Measurements from ENCODE around the gene PCBP1. TPM values are rescaled to one million over a fixed set of nuclear protein-coding genes. Genes with fewer than 3 reads are reported as not detected.

PCBP1 gene
- total and polyA plus RNA-seq, 10 donors, result 254 to 351 (median 286) TPM

DNA sequence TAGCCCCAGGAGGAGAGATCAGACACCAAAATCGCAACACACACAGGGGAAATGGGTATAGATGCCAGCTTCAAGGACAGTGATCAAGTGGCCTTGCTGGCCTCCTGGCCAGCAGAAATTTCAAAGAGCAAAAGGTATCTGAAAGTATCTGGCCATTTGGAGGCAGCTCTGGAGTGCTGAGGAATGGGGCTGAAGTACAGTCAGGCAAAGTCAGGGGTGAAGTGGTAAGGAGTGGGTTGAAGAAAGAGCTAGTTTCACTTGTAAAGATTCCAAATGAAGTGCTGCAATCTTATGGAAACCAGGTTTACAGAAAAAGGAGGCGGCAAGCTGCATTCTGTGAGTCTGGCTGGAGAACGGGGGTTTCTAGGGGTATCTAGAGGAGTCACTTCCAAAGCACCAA, 19.2 kb upstream of the PCBP1 start:
- Histone ChIP-seq H3K4me1 (peaks cover 0 to 53% (median 39%) of the 10 kb centered on the region in 6 donors), H3K36me3 (peaks cover 0 to 66% (median 22%) of the 10 kb centered on the region in 6 donors), H3K27ac (peak overlapping the region in 7 of 8 donors; percentile 71 to 88 (median 81)), H3K9me3 (no peaks in the 10 kb centered on the region), H3K27me3 (replicated peaks in 1 of 7) (no peaks in the 10 kb centered on the region), H3K4me3 (peak overlapping the region in 1 of 8 donors; percentile 15)
- no peak for DNase-seq
- intact Hi-C loops (cut with DNase I; ENCODE audit: low total_unique reads), result loop anchor here (10.0 kb wide), 1 partner anchor 143 kb away; no protein-coding TSS in a partner anchor
- TF ChIP-seq POLR2AphosphoS5 (IDR thresholded peaks at IDR 0.05), result no peak
- TF ChIP-seq POLR2A (IDR thresholded peaks at IDR 0.05), result no peak
- TF ChIP-seq CTCF (IDR thresholded peaks at IDR 0.05 in 8 of 11, conservative IDR thresholded peaks at IDR 0.05 in 3 of 11), result no peak
- WGBS, 5 donors, result 87 to 93% (median 91%) methylated on average over 3 of the region's 3 CpGs

DNA sequence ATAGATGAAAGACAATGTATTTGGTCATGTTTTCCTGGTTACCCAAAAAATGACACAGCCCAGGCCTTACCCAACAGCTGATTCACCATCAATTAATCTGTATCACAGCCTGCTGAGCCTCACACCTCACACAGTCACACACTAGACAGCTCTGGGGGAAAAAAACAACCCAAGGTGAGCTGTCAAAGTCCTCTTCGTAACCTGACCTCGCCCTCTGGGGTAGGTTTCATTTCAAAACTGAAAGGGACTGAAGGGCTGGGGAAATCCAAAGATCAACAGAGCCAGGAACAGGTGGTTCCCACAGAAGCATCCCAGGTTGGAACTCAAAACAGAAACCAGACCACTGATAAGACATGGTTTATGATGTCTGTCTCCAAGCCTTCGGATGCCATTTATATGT, 18.2 kb upstream of the PCBP1 start:
- no peaks in the 10 kb centered on the region for H3K27me3 ChIP-seq (replicated peaks in 1 of 7)
- TF ChIP-seq CTCF (IDR thresholded peaks at IDR 0.05 in 8 of 11, conservative IDR thresholded peaks at IDR 0.05 in 3 of 11) (no peak), POLR2A (IDR thresholded peaks at IDR 0.05) (no peak), POLR2AphosphoS5 (IDR thresholded peaks at IDR 0.05) (peak in 1 of 3 donors; percentile 29)
- 61 to 73% (median 71%) methylated on average over 3 of the region's 3 CpGs for WGBS, 5 donors
- peak overlapping the region in 1 of 8 donors; percentile 46 for H3K4me3 ChIP-seq
- no peak for DNase-seq
- H3K9me3 ChIP-seq, result no peaks in the 10 kb centered on the region
- H3K27ac ChIP-seq, result peak overlapping the region; percentile 22 to 88 (median 80)
- peaks cover 0 to 66% (median 21%) of the 10 kb centered on the region in 6 donors for H3K36me3 ChIP-seq
- H3K4me1 ChIP-seq, result peaks cover 0 to 53% (median 39%) of the 10 kb centered on the region in 6 donors
- intact Hi-C loops (cut with DNase I; ENCODE audit: low total_unique reads), result loop anchor here (10.0 kb wide), 1 partner anchor 144 kb away; no protein-coding TSS in a partner anchor

DNA sequence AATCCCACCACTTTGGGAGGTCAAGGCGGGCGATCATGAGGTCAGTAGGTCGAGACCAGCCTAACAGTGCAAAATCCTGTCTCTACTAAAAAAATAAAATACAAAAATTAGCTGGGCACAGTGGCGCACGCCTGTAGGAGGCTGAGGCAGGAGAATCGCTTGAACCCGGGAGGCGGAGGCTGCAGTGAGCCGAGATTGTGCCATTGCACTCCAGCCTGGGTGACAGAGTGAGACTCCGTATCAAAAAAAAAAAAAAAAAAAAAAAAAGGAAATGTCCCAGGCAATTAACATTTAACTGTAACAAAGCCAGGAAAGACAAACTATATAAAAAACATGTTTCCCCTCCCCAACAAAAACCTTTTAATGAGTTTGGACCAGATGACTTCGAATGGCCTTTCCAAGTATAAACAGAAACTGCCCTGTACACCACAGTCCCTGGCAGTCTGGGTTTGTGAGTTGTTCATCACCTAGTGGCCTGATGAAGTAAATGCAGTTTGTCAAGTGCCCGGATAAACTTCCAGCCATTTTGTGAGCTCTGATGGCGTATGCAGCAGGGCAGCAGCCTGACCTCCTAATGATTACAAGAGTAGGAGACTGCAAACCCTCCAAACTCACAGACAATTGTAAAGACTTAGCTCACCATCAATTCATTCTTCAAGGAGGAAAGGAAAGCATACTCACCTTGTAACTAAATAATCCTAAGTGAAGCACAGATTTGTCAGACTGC, 16.6 kb upstream of the PCBP1 start:
- Histone ChIP-seq H3K4me3 (peak overlapping the region in 1 of 8 donors; percentile 46), H3K9me3 (no peaks in the 10 kb centered on the region), H3K4me1 (peaks cover 0 to 58% (median 39%) of the 10 kb centered on the region in 6 donors), H3K36me3 (peaks cover 0 to 71% (median 26%) of the 10 kb centered on the region in 6 donors), H3K27me3 (replicated peaks in 1 of 7) (no peaks in the 10 kb centered on the region), H3K27ac (peak overlapping the region; percentile 44 to 88 (median 80))
- intact Hi-C loops (cut with DNase I; ENCODE audit: low total_unique reads), result loop anchor here (5.0 kb wide), 1 partner anchor 72 kb away; no protein-coding TSS in a partner anchor
- WGBS, 5 donors, result 55 to 70% (median 59%) methylated on average over 13 of the region's 13 CpGs
- no peak for DNase-seq
- TF ChIP-seq POLR2A (IDR thresholded peaks at IDR 0.05), result no peak
- TF ChIP-seq POLR2AphosphoS5 (IDR thresholded peaks at IDR 0.05), result peak in 1 of 3 donors; percentile 82
- TF ChIP-seq CTCF (IDR thresholded peaks at IDR 0.05 in 8 of 11, conservative IDR thresholded peaks at IDR 0.05 in 3 of 11), result peak; percentile 68 to 95 (median 88)

GRCh38 chr2:70073493-70073892, 13.8 kb upstream of the PCBP1 start:
- no peak for DNase-seq
- Histone ChIP-seq H3K27ac (peak overlapping the region in 1 of 8 donors; percentile 2), H3K9me3 (no peaks in the 10 kb centered on the region), H3K4me3 (no peak overlapping the region), H3K4me1 (peaks cover 0 to 53% (median 37%) of the 10 kb centered on the region in 6 donors), H3K27me3 (replicated peaks in 1 of 7) (no peaks in the 10 kb centered on the region), H3K36me3 (peaks cover 0 to 74% (median 41%) of the 10 kb centered on the region in 6 donors)
- 87 to 99% (median 97%) methylated on average over 5 of the region's 5 CpGs for WGBS, 5 donors
- intact Hi-C loops (cut with DNase I; ENCODE audit: low total_unique reads), result loop anchor here (5.0 kb wide), 1 partner anchor 69 kb away; no protein-coding TSS in a partner anchor
- TF ChIP-seq CTCF (IDR thresholded peaks at IDR 0.05 in 8 of 11, conservative IDR thresholded peaks at IDR 0.05 in 3 of 11) (no peak), POLR2AphosphoS5 (IDR thresholded peaks at IDR 0.05) (no peak), POLR2A (IDR thresholded peaks at IDR 0.05) (no peak)
